Thymus (tissue), 14 donors: ENCODE data around the gene MT1G. TPM values are rescaled to one million over a fixed set of nuclear protein-coding genes. Genes with fewer than 3 reads are reported as not detected.
A peak's percentile ranks its signal among the peaks of the same experiment; 100 is the strongest.
"Not testable (repeated sequence)": the region's sequence is repeated elsewhere in the genome, so short reads cannot be mapped to it uniquely, and the experiment has no call there.

Experiments
- DNase-seq, 9 donors: peaks; one replicate each; pipeline ENCODE4 v3.0.0-alpha.2; 2013; ENCODE audit warnings: low spot score in 9 of 9, low read depth in 6 of 9, missing footprints in 1 of 9
- H3K27ac ChIP-seq, 2 donors: one replicate each; pipeline ENCODE4 v1.5.1; 2013; ENCODE audit warnings: control low read depth in 1 of 2, low read depth in 1 of 2, low read length in 1 of 2, mild to moderate bottlenecking in 1 of 2, moderate library complexity in 1 of 2
- H3K27me3 ChIP-seq, 2 donors: one replicate each; pipeline ENCODE4 v1.5.1; 2013; ENCODE audit warnings: low read length in 1 of 2; ENCODE audit not compliant: control insufficient read depth in 2 of 2, insufficient read depth in 1 of 2
- H3K36me3 ChIP-seq, 2 donors: one replicate each; pipeline ENCODE4 v1.5.1; 2013; ENCODE audit warnings: low read length in 1 of 2, mild to moderate bottlenecking in 1 of 2, moderate library complexity in 1 of 2; ENCODE audit not compliant: control insufficient read depth in 2 of 2, insufficient read depth in 2 of 2
- H3K4me1 ChIP-seq, 2 donors: one replicate each; pipeline ENCODE4 v1.5.1; 2013; ENCODE audit warnings: low read length in 2 of 2; ENCODE audit not compliant: control insufficient read depth in 2 of 2, insufficient read depth in 2 of 2
- H3K4me3 ChIP-seq, 2 donors: one replicate each; pipeline ENCODE4 v1.5.1; 2013; ENCODE audit warnings: low read length in 2 of 2, control low read depth in 1 of 2, mild to moderate bottlenecking in 1 of 2
- H3K9me3 ChIP-seq, 2 donors: one replicate each; pipeline ENCODE4 v1.5.1; 2013; ENCODE audit warnings: low read length in 1 of 2, mild to moderate bottlenecking in 1 of 2; ENCODE audit not compliant: control insufficient read depth in 2 of 2, insufficient read depth in 1 of 2
- WGBS: extraction: QIAGEN DNeasy Blood & Tissue Kit; methylation state at CpG from one replicate; pipeline ENCODE4 v1.1.7; 2013; 5-methylcytosine and 5-hydroxymethylcytosine counted together
- long read RNA-seq, 10 donors: transcript quantifications; one replicate each; lab custom pipeline, GENCODE V29; 2026
- polyA plus RNA-seq: library from polyadenylated mRNA; stranded (reverse); fragments of 200-250 nt; gene quantifications from one replicate; pipeline ENCODE4 v1.2.3, GENCODE V29; 2013
- total RNA-seq: library from RNA; stranded (reverse); fragments of 120-200 nt; gene quantifications from one replicate; pipeline ENCODE4 v1.2.4, GENCODE V29; 2013
- donor health status: healthy.

MT1G gene
- total RNA-seq (0.90 TPM), polyA plus RNA-seq (353 TPM)
- long read RNA-seq, donor 1 = 0 reads
- long read RNA-seq, donor 2 = 0 reads
- long read RNA-seq, donor 3 = 0 reads
- long read RNA-seq, donor 4, transcript MT1G-201 (3 exons, 405 nt) = major isoform, 5 of 35 reads
- long read RNA-seq, donor 4, partial matches to known transcripts = 30 of 35 reads
- long read RNA-seq, donor 4, other reads (novel, unspliced or antisense) = 0 of 35 reads
- long read RNA-seq, donor 5, transcript MT1G-202 (3 exons, 406 nt) = major isoform, 9 of 78 reads
- long read RNA-seq, donor 5, transcript MT1G-201 (3 exons, 405 nt) = minor isoform, 8 of 78 reads
- long read RNA-seq, donor 5, partial matches to known transcripts = 61 of 78 reads
- long read RNA-seq, donor 5, other reads (novel, unspliced or antisense) = 0 of 78 reads
- long read RNA-seq, donor 6, partial matches to known transcripts = 11 of 11 reads
- long read RNA-seq, donor 6, other reads (novel, unspliced or antisense) = 0 of 11 reads
- long read RNA-seq, donor 7, partial matches to known transcripts = 32 of 33 reads
- long read RNA-seq, donor 7, other reads (novel, unspliced or antisense) = 0 of 33 reads
- long read RNA-seq, donor 8, partial matches to known transcripts = 0 of 1 reads
- long read RNA-seq, donor 8, other reads (novel, unspliced or antisense) = 0 of 1 reads
- long read RNA-seq, donor 9, partial matches to known transcripts = 8 of 10 reads
- long read RNA-seq, donor 9, other reads (novel, unspliced or antisense) = 0 of 10 reads
- long read RNA-seq, donor 10, partial matches to known transcripts = 20 of 20 reads
- long read RNA-seq, donor 10, other reads (novel, unspliced or antisense) = 0 of 20 reads

DNA sequence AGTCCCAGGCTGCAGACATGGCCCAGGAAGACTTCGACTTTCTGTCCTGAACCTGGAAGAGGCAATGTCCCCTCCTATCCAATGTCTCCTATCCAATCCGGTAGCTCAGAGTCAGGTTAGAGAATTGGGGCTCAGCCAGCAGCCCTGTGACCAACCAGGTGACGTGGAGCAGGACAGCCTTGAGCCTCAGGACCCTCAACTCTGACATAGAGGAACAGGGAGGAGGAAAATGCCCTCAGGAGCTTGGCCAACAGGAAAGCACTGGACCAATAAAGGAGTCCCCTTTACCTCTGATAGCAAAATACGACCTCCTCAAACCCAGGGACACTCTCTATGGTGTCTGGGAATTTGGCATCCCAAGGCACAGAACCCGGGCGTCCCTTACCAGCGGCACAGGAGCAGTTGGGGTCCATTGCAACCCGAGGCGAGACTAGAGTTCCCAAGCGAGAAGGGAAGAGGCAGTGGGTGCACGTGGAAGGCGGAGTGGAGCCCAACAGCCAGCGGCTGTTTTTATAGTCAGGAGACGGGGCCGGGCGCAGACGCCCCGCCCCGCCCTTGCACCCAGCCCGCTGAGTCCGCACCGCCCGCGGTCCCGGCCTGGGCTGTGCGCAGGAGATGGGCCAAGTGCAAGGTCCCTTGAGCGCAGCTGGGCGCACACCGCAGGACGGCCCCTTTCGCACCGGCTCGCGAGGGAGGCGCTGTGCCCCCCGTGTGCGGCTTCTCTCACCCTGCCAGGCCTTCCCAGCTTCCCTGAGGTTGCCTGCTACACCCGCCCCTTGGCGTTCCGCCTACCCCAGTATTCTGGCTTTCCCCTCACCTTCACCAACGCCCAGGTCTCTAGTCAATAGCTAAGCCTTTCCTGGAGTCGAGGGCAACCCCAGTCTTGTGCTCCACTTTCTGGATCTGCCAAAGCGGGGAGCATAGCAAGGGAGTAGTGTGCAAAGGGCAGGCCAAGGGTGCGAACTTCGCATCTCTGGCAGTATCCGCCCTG is at the start of gene MT1G:
MT1G (minus strand) TSS at position 485 of the 991 bp plus-strand sequence; CDS start at position 413, 72 bp downstream.
- WGBS = 7% methylated on average over 46 of the region's 46 CpGs
- peaks cover 71 to 100% of the 10 kb centered on the region in 2 donors for H3K27me3 ChIP-seq
- H3K36me3 ChIP-seq = no peaks in the 10 kb centered on the region
- no peaks in the 10 kb centered on the region for H3K9me3 ChIP-seq
- peak in 1 of 9 donors; percentile 23 for DNase-seq
- peaks cover 7 to 12% of the 10 kb centered on the region in 2 donors for H3K4me1 ChIP-seq
- H3K4me3 ChIP-seq = peak within 1 kb of the TSS in 1 of 2 donors; percentile 6
- no peak within 1 kb of the TSS for H3K27ac ChIP-seq

DNA sequence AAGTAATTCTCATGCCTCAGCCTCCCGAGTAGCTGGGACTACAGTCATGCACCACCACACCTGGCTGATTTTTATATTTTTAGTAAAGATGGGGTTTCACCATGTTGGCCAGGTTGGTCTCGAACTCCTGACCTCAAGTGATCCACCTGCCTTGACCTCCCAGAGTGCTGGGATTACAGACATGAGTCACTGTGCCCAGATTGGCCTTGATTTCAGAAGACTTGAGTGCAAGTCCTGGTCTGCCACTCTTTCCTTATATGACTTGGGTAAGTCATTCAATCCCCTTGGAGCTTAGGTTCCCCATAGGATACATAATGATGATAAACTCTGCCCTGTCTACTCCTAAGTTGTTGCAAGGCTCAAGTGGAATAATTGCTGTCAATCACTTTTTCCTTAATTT is 49.7 kb upstream of the MT1G start:
- not testable (repeated sequence) for DNase-seq, H3K4me1 ChIP-seq, H3K4me3 ChIP-seq, H3K27me3 ChIP-seq, H3K27ac ChIP-seq, H3K36me3 ChIP-seq, H3K9me3 ChIP-seq
- WGBS = 89% methylated on average over 2 of the region's 2 CpGs

DNA sequence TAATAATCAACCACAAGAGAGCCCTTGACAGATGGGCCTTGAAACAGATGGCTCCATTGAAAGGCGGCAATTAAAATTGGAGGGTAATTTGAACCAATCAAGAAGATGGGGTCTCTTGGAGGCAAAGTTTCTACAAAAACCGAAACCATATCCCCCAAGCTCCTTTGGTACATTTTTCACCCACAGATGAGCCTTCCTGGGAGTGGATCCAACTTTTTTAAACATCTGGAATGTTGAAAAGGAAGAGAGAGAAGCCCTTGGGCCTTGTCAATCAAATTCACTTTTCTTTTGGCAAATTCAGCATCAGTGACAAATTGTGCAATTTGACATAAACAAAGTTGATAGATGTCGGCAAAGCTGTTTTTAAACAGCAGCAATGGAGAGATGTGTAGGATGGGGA is 48.9 kb upstream of the MT1G start:
- Histone ChIP-seq H3K9me3 (no peaks in the 10 kb centered on the region), H3K36me3 (no peaks in the 10 kb centered on the region), H3K4me3 (no peak overlapping the region), H3K27ac (no peak overlapping the region), H3K27me3 (no peaks in the 10 kb centered on the region), H3K4me1 (peaks cover 0 to 2% of the 10 kb centered on the region in 2 donors)
- 93% methylated on average over 3 of the region's 3 CpGs for WGBS
- no peak for DNase-seq

DNA sequence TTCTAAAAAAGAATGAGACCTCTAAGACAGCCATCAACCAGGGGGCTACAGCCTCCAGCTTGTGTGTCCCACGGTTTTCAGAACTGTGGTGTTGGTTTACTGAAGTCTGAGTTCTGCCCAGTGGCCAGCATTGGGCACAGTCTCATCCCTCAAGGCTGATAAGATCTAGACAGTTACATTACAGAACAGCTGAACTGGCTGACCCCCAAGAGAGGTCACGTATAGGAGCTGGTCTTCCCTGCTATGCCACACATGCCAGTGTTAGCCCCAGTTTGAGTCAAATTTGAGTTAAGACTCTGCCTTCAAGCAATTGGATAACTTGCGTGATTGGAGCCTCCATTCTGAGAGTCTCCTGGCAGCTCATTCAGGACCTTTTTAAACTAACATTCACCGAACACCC is 47.3 kb upstream of the MT1G start:
- Histone ChIP-seq H3K4me3 (no peak overlapping the region), H3K9me3 (no peaks in the 10 kb centered on the region), H3K27ac (no peak overlapping the region), H3K36me3 (no peaks in the 10 kb centered on the region), H3K4me1 (peaks cover 10% of the 10 kb centered on the region in 2 donors), H3K27me3 (no peaks in the 10 kb centered on the region)
- 92% methylated on average over 4 of the region's 4 CpGs for WGBS
- no peak for DNase-seq

DNA sequence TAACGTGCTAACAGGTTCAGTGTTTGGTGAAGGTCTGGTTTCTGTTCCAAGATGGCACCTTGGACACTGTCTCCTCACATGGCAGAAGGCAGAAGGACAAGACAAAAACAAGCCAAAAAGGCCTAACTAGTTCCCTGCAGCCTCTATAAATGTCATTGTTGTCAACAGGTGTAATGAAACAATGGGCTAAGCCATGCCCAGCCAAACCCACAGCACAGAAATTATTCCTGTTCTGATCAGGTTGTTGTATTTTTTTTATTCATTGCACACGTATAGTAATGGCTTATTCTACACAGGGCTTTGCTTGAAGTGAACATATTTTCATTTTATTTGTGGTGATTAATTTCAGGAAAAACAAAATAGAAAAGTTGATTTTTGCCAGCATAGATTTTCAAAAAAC is 45.9 kb upstream of the MT1G start:
- Histone ChIP-seq H3K9me3 (no peaks in the 10 kb centered on the region), H3K4me1 (peaks cover 10 to 23% of the 10 kb centered on the region in 2 donors), H3K27me3 (no peaks in the 10 kb centered on the region), H3K4me3 (no peak overlapping the region), H3K36me3 (no peaks in the 10 kb centered on the region), H3K27ac (no peak overlapping the region)
- DNase-seq = no peak
- 96% methylated on average over 2 of the region's 2 CpGs for WGBS

DNA sequence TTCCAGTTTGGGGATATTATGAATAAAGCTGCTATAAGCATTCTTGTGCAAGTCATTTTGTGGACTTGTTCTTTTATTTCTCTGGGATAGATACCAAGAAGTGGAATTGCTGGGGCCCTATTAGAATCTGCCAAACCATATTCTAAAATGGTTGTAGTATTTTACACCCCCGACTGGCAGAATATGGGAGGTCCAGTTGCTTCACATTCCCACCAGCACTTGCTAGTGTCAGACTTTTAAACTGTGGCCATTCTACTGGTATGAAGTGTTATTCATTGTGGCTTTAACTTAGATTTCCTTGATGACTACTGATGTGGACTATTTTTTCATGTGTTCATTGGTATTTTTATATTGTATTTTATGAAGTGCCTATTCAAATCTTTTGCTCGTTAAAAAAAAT is 44.0 kb upstream of the MT1G start:
- WGBS = 98% methylated on average over 2 of the region's 2 CpGs

DNA sequence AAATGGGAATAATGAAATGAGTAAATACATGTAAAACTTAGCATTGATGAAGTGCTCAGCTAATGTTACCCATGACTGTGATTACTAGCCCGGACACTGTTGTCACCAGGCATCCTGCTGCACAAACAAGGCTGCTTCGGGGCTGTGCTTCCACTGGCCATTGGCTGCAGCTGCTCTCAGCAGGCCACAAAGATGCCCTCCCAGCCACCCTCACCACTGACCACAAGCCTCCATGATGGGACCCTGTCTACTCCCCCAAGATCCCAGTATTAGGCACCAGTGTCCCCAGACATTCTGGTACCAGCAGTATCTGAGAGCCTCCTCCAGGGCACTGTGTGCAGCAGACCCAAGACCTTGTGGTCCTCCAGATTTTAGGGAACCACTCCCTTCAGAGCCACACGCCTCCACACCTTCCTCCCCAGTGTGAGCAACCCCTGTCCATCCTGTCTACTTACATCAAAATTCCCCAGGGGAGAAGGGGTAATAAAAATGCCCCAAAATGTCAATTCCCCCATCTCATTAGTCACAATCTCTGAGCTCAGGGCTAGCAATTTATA is 42.4 kb upstream of the MT1G start:
- Histone ChIP-seq H3K27me3 (no peaks in the 10 kb centered on the region), H3K4me1 (peaks cover 17 to 44% of the 10 kb centered on the region in 2 donors), H3K36me3 (no peaks in the 10 kb centered on the region), H3K27ac (peak overlapping the region; percentile 100), H3K9me3 (no peaks in the 10 kb centered on the region), H3K4me3 (peak overlapping the region; percentile 70 to 71)
- WGBS = over 99% methylated on average over 3 of the region's 3 CpGs
- no peak for DNase-seq

More for the DNA sequence above, 44.0 kb upstream of the MT1G start:
- H3K9me3 ChIP-seq = no peaks in the 10 kb centered on the region
- H3K36me3 ChIP-seq = no peaks in the 10 kb centered on the region
- H3K27me3 ChIP-seq = no peaks in the 10 kb centered on the region
- no peak for DNase-seq
- H3K4me3 ChIP-seq = no peak overlapping the region
- no peak overlapping the region for H3K27ac ChIP-seq
- H3K4me1 ChIP-seq = peaks cover 17 to 40% of the 10 kb centered on the region in 2 donors

DNA sequence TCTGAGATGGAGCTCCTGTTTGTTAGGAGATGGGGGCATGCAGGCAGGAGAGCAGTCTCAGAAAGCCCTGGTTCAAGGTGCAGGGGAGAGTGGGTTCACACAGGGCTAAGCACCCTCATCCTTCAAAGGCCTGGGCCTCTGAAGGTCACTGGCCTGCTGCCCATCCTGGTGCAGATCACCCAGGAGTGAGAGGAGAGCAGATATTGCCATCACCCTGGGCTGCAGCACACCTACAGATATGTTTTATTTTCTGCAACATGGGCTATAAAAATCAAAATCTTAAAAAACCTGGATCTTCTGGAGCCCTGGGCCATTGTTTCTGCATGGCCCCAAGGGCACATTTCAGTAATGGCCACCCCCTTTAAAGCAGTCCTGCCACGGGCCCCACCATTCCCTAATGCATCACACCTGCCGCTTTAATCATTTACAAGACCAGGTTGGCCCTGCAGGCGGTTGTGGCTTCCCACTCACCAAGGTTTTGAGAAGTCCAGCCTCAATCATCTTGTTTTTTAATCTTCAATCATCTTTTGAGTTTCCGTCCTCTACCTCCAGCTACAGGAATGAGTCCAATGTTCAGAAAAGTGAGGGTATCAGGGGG is 41.7 kb upstream of the MT1G start:
- 65% methylated on average over 4 of the region's 4 CpGs for WGBS
- Histone ChIP-seq H3K27ac (peak overlapping the region; percentile 100), H3K4me3 (peak overlapping the region; percentile 70 to 71), H3K9me3 (no peaks in the 10 kb centered on the region), H3K27me3 (no peaks in the 10 kb centered on the region), H3K4me1 (peaks cover 17 to 47% of the 10 kb centered on the region in 2 donors), H3K36me3 (no peaks in the 10 kb centered on the region)
- DNase-seq = peak in 1 of 9 donors; percentile 33
